DMS 273 treated with DMSO at 0.1 percent for 48 hours (cell line): Measurements from ENCODE around the gene LYPLA2.
"Not testable (repeated sequence)": the region's sequence is repeated elsewhere in the genome, so short reads cannot be mapped to it uniquely, and the experiment has no call there.

ENCODE experiments used
- DNase-seq: peaks from one replicate; lab custom pipeline; 2025; lab: John Stamatoyannopoulos, UW

Gene LYPLA2

DNA sequence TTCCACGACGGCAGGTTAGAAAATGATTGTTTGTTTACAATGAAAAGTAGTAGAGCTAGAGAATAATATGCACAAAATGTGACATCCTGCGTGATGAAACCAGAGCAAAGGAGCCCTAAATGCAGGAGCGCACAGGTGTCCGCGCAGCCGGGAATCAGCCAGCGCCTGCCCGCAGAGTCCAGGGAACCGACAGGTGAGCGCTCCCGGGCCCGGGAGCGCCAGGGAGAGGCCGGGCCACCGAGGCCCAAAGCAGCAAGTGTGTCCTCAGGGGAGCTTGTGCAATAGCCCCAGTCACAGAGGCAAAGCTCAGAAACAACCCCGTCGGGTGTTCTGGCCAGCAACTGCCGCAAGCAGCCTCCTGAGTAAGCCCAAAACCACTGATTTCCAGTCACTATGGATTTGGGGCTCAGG is 10.4 kb downstream of the LYPLA2 start:
- no peak for DNase-seq

DNA sequence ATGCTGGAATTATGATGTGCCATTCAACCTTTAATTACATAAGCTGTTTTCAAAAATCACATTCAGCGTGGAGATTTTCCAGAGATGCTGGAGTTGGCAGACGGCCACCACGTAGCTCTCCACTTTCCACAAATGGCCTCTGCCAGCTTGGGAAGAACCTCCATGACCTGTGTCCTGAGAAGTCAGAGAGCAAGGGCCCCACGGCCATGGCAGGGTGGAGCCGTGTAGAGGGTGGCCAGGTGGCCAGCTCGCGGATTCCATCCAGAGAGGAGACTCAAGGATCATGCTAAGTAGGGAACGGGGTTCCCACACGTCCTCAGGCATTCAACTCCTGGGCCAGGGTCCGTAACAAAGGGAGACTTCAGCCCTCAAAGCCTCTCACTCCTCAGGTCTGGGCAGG is 10.9 kb downstream of the LYPLA2 start:
- DNase-seq: no peak

DNA sequence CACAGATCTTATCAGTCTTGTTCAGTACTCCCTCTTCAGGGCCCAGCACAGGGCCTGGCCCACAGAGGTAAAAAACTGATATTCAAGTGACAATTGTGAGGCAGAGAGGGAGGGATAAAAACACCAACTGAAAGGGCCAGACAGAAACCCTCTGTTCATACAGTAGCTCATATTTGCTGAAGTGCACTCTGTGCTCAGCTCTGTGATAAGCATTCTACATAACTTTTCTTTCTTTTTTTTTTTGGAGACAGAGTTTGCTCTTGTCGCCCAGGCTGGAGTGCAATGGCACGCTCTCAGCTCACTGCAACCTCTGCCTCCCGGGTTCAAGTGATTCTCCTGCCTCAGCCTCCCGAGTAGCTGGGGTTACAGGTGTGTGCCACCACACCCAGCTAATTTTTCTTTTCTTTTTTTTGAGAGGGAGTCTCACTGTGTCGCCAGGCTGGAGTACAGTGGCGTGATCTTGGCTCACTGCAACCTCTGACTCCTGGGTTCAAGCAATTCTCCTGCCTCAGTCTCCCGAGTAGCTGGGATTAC is 11.9 kb downstream of the LYPLA2 start:
- DNase-seq: not testable (repeated sequence)

DNA sequence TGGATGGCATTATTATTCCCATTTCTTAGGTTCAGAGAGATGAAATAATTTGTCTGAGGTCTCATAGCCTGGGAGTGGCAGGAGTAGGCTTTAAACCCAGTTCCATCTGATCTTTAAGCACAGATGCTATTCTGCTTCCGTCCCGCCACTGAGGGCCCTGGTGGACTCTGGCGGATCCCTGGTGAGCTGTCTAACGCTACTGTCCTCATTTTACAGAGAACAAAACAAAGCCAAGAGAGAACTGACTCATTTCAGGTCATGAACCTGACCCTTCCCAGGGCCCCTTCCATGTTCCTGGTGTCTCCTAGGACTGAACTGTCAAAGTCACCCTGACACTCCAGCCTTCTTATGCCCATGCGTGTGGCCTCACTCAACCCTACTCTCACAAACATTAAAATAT is 12.7 kb downstream of the LYPLA2 start:
- no peak for DNase-seq

DNA sequence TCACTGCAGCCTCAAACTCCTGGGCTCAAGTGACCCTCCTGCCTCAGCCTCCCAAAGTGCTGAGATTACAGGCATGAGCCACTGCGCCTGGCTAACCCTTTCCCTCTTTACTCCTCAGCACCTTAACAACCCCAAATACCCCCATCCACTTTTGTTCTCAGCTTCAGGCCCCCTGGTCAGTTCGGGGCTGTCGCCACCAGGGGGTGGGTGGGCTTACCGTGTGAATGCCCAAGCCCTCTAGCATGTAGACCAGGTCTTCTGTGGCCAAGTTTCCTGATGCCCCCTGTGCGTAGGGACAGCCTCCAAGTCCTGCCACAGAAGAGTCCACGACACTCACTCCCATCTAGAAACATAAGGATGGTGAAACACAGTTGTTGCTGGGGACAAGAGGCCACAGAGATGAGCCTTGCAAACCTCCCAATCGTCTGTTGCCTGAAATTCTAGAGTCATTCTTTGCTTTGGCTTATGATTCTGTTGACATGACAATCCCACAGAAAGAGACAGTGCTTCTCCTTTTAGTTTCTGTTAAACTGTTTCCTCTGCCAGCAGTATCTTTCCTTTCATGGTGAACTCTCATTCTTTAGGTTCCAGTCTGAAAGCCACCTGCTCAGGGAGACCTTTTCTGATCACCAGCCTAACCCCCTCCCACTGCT is 13.4 kb downstream of the LYPLA2 start:
- no peak for DNase-seq

DNA sequence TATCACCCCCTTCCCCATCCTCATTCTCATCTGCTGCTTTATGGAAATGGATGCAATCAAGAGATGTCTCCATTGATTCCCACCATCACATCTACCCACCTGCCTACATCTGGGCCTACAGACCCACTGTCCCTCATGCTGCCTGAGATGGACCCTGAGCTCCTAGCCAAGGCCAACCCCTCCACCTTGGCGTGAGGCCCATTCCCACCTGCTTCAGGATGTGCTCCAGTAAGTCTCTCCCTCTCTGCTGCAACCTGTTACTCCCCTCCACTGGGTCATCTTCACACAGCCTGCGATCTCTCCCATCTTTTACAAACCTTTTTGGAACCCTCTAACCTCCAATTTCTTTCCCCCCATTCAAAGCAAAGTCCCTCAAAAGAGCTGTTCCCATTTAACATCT is 14.1 kb downstream of the LYPLA2 start:
- no peak for DNase-seq

DNA sequence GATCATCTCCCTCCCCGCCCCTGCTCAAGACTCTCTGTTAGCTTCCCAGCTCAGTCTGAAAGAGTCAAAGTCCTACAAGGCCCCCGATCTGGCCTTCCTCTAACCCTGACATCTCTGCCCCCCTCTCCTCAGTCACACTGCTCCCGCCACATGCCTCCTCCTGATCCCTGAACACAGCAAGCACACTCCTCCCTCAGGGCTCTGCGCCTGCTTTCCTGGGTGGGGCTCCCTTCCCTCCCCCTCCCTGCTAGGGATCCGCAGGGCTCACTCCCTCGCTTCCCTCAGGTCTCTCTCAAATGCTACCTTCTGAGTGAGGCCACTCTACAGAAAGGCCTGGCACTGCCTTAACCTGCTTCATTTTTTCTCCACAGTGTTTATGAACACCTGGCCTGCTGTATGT is 15.3 kb downstream of the LYPLA2 start:
- no peak for DNase-seq

DNA sequence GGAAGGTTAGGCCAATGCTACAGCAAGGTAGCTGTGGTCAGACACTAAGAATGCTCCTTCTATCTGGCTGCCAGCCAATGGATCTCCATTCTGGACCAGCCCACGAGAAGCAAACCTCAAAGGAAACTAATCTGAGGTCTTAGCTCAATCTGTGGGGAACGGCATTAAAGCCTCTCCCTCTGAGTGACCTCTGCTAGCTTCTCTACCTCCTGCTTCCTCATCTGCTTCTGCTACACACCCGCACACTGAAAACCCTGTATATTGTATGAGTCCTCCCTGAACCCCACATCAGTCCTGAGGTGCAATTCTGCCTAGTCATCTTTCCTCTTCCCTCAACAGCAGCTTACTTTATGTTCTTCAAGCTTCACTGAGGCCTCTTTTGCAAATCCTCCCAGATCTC is 16.5 kb downstream of the LYPLA2 start:
- no peak for DNase-seq

DNA sequence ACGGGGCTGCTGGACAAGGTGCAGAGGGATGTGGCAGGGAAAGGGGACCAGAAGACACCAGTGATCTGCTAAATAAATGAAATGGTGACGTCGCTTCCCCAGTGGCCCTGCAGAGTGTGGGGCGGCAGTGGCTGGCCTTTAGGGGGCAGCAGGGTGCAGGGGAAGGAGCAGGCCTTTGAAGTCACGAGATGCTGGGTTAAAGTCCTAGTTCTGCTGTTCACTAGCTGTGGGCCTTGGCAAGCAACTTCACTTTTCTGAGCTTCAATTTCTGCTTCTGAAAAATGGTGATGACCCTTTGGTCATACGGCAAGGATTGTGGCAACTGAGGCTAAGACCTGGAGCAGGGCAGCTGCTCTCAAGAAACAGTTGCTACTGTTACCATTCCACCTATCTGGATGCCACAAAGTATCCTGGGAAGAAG is 18.8 kb downstream of the LYPLA2 start:
- peak; percentile 18 for DNase-seq

DNA sequence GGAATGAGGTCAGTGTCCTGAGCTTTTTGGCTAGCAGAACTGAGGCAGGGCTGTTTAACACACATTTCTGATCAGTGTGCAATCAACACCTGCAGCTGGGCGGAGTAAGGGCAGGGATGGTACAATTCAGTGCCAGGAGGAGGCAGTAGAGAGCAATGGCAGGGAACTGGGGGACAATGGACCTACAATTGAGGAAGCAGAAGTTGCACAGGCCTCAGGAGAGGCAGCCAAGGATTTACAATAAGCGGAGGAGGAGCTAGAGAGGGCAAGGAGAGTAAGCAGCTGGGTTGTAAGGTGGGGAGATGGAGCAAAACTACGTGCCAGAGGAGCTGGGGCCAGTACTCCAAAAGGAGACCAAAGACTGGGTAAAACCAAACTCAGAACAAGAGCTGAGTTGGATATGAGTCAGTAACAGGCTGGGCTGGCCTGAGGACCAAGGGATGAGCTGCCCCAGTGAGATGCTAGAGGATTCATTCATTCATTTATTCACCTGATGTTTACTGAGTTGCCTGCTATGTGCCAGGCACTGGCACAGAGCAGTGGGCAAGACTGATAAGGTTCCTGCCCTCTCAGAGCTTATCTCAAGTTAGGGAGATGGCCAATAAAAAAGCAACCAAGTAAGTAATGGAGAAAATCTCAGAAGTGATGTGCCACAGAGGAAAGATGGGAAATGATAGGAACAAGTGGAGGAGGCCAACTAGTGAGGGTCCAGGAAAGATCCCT is 20.0 kb downstream of the LYPLA2 start:
- DNase-seq: no peak

DNA sequence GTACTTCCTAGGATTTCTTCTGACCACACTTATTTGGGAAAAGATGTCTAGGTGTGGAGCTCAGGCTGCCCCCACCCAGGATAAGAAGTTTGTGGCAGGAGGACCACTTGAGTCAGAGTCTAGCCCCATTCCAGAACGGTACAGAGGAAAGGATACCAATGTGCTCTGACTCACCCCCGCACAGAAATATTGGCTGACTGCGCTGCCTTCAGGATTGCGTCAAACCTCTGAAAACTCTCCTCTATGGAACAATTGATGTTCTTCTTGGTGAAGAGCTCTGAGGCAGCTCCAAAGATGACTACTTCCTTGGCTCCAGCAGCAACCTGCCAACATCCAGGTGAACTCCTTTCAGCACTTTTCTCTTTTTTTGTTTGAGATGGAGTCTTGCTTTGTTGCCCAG is 23.1 kb downstream of the LYPLA2 start:
- DNase-seq: no peak

DNA sequence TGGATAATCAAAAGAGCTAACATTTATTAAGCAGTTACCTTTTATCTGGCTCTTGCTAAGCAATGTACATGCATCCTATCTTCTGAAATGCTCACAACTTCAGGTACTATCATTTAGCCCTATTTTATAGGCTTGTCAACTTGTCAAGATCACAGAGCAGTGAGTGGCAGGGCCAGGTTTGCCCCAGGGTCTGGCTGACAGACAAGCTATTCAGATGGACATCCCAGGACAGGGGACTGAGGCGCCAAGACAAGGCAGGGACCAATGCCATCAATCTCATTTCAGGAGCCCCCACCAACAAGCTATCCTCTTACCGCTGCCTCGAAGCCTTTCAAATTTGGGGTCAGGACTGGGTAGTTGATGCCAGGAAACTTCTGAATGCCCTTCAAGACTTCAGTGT is 25.4 kb downstream of the LYPLA2 start:
- no peak for DNase-seq

DNA sequence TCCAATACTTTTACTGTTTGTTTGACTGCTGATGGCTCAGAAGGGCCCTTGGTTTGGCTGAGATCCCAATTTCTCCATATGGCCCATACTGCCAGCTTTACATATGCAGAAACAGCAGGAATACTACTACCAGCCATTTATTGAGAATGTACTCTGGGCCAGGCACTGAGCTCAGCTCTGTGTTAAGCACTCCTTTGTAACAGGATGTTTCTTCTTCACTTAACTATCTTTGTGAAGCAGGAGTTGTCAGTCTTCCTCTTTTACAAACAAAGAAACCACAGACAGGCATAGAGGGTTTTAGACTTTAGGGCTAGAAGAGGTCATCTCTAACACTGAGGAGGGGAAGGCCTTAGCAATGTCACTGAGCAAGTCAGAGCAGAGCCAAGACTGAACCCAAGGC is 26.0 kb downstream of the LYPLA2 start:
- peak; percentile 24 for DNase-seq

DNA sequence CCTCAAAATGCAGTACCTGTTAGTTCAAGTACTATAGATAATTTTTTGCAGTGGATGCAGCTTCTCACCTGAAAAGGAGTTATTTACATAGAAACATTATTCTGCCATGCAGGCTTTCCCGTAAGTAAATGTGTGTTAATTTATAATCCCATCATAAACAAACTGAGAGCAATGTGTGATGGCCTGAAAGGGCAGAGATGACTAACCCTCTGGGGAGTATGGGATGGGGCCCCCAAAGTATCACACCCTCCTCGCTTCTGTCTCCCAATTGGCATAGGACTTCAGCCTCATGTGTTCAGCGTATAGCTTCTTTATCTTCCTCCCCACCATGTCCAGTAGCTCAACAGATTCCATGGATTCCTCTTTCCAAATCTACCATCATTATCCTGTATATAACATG is 26.7 kb downstream of the LYPLA2 start:
- DNase-seq: no peak

DNA sequence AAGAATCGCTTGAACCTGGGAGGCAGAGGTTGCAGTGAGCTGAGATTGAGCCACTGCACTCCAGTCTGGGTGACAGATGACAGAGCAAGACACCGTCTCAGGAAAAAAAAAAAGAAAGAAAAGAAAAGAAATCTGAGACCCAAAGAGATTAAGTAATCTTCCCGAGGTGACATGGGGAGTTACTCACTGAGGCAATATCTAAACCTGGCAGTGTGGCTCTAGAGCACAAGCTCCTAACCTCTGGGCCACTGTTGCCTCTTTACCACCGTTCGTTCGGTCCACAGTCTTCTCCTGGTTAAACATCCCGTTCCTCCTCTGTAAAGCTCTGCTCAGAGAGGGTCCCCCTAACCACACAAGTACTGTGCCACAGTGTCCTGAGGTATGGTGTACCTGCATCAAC is 32.8 kb downstream of the LYPLA2 start:
- DNase-seq: no peak

DNA sequence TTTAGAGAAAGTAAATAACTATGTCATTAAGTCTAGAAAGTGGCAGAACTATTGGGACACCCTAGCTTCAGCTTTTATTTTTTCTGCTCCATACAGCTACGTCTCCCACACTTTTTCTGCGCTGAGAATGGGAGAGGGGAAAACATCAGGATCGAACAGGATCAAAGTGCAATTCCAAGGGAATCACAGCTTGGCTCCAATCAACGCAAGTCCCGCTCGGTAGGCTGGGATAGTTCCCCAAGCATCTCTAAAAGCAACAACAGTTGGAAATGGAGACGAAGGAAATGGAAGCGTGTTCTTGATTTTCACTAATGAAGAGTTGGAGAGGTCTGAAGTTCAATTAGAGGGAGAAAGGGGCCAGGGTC is 33.7 kb downstream of the LYPLA2 start:
- no peak for DNase-seq

DNA sequence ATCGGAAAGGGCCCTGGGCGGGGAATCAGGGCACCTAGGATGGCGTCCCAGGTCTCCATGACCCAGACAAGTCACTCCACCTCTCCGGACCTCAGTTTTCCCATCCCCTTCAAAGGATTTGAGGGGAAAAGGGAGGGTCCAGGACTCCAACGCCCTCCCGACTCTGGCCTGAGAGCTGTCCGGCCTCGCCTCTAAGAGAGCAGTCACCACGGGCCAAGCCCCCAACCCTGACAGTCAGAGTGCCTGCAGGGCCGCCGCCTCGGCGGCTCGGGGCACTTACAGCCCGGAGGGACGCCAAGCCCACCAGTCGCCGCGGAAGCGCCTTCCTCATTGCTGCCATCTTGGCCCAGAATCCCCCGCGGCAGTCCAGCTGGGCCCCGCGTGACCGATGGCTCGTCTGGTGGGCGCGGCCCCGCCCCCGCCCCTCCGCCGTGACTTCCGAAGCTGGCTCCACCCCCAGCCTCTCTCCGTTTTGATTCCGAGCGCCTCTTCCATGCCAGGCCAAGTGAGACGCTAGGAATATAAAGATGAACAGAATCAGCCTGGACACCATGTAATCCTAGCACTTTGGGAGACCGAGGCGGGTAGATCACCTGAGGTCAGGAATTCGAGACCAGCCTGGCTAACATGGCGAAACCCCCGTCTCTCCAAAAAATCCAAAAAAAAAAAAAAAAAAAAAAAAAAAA is 34.3 kb downstream of the LYPLA2 start, which contains the start of gene HMGCL:
Gene HMGCL (minus strand): TSS at position 354 of the 686 bp plus-strand sequence. CDS start 14 bp downstream, at position 340.
- peak; percentile 68 for DNase-seq

DNA sequence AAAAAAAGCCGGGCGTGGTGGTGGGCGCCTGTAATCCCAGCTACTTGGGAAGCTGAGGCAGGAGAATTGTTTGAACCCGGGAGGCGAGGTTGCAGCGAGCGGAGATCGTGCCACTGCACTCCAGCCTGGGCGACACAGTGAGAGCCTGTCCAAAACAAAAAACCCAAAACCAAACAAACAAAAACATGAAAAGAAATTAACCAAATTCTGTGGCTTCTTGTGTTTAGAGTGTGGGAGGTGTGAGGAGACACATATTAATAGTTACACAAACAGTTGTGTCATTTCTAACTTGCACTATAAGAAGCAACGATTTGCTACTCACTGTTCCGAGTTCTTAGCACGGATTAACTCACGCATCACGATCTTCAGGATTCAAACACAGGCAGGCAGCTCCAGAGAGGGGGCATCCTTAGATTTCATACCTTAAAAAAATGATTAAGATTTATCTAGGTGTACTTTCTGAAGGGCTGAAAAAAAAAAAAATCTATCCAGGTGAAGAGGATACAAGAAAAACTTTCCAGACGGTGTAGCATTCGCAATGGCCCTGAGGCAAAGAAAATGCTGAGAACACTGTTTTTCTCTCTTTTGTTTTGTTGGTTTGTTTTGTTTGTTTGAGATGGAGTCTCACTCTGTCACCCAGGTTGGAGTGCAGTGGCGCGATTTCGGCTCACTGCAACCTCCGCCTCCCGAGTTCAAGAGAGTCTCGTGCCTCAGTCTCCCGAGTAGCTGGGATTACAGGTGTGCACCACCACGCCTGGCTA is 35.0 kb downstream of the LYPLA2 start:
- DNase-seq: no peak

DNA sequence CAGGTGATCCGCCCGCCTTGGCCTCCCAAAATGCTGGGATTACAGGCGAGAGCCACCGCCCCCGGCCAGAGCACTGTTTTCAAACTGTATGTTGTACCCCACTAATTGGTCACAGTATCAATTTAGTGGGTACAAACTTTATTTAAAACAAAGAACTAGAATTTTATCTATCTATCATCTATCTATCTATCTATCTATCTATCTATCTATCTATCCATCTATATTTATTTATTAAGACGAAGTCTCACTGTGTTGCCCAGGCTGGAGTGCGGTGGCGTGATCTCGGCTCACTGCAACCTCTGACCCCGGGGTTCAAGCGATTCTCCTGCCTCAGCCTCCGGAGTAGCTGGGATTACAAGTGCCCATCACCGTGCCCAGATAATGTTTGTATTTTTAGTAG is 35.6 kb downstream of the LYPLA2 start:
- not testable (repeated sequence) for DNase-seq

DNA sequence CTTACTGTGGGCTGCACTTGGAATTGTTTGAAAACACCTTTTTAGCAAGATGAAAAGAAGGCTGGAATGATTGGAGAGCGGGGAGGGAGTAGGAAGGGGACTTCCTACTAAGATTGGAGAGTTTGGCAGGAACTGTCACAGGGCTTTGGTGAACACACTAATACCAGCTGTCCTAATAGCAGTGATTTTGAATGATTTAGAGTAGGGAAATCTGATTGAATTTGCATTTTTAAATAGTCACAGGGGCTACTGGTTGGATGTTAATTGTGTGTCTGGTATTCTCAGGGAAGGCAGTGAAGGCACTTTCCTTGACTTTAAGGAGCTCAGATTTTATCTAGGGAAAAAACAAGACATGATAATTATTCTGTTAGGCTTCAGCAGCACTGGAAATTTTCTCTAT is 36.8 kb downstream of the LYPLA2 start:
- no peak for DNase-seq

DNA sequence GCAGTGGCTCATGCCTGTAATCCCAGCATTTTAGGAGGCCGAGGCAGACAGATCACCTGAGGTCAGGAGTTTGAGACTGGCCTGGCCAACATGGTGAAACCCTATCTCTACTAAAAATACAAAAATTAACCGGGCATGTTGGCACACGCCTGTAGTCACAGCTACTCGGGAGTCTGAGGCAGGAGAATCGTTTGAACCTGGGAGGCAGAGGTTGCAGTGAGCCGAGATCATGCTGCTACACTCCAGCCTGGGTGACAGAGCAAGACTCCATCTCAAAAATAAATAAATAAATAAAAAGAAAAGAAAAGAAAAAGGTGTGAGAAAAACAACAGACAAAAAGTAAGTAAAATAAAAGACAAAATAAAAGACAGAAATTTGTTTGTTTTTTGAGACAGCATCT is 43.2 kb downstream of the LYPLA2 start:
- DNase-seq: not testable (repeated sequence)

DNA sequence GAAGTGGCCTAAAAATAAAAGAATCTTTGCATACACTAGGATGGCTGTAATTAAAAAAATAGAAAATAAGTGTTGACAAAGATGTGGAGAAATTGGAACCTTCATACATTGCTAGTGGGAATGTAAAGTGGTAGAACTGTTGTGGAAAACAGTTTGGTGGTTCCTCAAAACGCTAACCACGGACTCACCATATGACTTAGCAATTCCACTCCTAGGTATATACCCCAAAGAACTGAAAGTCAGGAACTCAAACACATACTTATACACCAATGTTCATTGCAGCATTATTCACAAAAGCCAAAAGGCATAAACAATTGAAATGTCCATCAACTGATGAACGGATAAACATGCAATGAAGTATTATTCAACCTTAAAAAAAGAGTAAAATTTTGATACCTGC is 45.1 kb downstream of the LYPLA2 start:
- no peak for DNase-seq
